GM18508 (cell line): ENCODE results near the gene PFDN1.
"Not testable (repeated sequence)": the region's sequence is repeated elsewhere in the genome, so short reads cannot be mapped to it uniquely, and the experiment has no call there.

Experiments
- ATAC-seq: cut with Tn5 transposase; IDR thresholded peaks from one replicate; pipeline ENCODE4 v1.9.1; 2021; ENCODE audit warnings: moderate number of reproducible peaks; ENCODE audit not compliant: insufficient read depth, unreplicated experiment

The PFDN1 gene

DNA sequence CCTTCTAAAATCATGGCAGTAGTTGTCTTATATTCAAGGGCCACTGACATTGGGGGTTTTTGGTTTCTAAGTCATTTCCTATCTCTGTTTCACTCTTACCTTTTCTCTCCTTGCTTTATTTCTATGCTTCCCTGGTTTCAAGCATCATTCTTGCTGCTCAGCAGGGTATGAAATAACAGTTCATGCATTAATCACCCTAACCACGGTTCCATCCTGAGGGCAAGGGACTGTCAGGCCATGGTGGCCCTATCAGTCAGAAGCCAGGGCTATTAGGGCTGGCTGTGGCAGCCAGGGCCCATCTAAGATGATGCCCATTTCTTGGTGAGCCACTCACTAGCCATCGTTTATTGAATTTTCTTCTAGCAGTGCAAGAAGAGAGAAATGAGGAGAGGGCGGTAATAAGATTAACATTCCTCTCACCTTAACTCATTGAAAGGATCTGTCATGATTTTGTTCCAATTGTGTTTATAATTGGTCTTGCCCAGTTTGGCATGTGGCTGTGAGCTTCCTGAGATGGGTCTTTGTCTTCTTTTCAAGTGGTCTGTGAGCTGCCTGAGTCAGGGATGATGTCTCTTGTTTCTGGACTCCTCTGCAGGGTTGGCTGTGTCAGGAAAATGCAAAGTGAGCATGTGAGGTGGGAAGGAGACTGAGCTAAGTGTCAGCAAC is 82.7 kb downstream of the PFDN1 start:
- ATAC-seq, result peak; percentile 39

DNA sequence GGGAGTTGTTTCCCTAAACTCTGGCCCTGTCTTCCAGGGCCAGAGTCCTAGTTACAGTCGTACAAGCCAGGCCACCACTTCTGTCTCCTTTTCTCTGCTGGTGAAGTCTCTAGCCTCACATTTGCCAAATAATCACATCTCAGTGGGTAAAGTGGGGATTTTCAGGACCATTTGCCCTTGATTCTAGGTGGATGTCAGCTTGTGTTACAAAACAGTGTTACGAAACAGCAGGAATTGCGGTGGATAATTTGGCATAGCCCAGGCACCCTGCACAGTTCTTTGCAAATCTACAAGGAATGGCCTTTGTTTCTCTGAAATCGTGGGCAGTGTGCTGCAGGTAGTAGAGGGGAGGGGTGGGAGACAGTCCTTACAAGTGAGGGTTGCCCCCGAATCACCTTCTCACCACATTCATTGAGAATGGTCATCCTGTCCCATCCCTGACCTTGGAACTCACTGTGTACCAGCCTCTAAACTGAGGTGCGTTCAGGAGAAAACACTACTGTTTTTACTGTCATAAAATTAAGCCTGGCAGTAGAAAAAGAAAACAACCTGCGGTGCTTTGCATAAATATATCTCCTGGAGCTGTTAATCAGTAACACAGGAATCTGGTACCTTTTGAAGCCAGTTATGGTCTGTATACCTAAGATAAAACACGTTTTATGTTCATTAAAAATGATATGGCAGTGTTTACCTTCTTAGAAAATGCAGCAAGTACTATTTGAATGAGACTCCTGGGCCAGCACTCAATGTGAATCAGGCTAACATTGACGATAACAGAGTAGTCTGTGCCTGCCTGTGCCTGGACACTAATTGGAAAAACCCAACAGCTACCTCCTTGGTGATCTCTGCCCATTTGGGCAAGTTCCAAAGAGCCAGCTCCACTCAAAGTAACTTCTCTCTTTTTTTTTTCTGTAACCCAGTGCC is 83.6 kb downstream of the PFDN1 start:
- peak; percentile 16 for ATAC-seq

DNA sequence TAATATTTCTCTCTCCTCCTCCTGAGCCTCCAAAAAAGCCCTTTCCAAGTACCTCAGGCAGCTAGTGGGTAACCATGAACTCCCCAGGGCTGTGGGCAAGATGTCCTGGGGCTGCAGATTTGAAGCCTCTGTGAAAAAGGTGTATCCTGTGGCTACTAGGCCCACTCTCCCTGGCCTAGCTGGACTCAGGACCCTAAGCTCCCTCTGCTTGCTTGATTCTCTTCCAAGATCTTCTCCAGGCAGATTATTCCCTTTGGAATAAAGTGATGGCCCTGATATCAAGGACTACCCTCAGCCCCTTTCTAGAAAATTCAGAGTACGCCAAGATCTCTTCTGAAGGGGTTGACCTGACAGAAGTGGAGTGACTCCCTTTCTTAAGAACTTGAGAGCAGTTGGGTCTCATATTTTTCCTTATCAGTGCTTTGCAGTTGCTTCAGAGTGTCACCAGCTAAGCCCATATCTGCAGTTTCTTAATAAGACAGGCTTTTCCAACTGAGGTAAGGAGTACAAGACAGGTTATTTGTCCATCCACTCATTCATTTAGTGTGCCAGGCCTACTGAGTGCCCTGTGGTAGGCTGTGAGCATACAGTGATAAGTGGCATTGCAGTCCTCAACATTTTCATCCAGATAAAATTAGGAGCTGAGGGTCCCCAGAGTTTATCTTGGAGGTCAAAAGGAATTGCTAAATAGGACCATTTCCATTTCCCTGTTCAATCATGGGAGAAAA is 85.4 kb downstream of the PFDN1 start:
- no peak for ATAC-seq

DNA sequence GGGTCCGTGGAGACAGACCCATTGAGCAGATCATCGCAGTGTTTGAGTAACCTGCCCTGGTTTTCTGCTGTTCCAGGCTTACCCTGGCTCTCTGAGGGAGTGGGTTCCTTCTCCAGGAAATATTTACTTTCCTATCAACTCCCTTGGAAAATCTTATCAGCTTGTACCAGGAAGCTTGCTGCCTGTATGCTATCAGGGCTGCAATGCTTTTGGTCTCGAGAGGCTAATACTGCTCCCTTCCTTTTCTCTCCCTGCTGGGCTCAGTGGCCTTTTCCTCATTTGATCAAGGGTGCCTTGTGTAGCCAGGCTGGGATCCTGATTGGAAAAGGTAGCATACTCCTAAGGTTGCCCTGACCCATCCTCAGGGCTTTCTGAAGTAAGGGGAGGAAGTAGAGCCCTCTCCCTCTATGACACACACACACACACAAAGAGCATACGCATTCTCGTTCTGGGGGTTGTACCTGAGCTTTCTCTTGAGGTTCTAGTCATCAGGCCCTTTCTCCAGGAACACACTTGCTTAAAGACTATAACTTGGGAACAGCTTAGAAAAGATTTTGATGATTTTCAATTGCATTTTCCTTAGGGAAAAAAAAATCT is 86.3 kb downstream of the PFDN1 start:
- no peak for ATAC-seq

DNA sequence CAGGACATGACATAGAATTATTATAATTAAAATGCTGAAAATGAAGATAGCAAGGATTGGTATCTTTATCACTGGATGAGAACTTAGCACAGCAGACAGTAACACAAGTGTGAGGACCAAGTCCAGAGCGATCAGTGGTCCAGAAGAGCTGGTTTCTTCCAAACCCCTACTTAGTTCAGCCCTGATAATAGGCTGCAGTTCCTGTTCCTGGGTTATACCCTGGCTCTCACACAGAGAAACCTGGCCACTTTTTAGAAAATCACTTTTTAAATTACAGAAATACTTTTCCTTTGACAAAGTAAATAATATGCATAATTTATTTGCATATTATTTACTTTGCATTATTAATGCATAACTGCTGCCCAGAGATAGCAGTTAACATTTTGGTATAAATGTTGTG is 87.6 kb downstream of the PFDN1 start:
- no peak for ATAC-seq

DNA sequence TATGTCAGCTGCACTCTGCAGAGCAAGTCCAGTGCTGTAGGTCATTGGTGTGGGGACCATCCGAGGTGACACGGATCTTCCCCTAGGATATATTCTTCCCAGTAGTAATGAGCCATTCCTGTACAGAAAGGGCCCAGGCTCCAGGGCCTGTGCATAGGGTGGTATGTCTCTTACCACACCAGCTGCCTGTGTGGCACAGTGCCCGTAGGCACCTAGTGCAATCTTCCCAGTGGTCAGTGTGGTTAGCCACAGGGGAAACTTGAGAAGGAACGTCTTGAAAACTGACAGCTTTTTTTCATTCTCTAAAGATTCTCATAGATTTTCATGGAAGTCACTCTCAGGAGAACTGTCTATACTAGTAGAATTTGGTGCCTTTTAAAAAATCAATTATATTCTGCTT is 88.1 kb downstream of the PFDN1 start:
- no peak for ATAC-seq

DNA sequence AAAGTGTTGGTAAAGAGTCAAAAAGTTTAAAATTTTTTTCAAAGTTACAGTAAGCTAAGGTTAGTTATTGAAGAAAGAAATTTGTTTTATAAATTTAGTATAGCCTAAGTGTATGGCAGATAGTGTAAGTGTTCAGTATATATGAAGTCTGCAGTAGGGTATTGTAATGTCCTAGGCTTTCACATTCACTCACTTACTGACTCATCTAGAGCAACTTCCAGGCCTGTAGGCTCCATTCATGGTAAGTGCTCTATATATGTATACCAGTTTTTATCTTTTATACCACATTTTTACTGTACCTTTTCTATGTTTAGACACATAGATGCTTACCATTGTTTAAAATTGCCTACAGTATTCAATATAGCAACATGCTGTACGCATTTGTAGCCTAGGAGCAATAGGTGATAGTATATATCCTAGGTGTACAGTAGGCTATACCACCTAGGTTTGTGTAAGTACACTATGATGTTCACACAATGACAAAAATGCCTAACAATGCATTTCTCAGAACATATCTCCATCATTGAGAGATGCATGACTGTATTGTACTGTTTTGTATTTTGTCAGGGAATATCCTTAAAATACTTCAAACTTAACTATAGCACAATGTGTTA is 89.4 kb downstream of the PFDN1 start:
- peak; percentile 90 for ATAC-seq

DNA sequence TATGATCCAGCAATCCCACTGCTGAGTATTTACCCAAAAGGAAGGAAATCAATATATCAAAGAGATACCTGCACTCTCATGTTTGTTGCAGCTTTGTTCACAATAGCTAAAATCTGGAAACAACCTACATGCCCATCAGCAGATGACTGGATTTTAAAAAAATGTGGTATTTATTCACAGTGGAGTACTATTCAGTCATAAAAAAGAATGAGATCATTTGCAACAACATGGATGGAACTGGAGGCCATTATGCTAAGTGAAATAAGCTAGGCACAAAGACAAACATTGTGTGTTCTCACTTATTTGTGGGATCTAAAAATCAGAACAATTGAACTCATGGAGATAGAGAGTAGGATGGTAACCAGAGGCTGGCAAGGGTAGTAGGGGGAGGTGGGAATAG is 94.8 kb downstream of the PFDN1 start:
- ATAC-seq, result no peak

DNA sequence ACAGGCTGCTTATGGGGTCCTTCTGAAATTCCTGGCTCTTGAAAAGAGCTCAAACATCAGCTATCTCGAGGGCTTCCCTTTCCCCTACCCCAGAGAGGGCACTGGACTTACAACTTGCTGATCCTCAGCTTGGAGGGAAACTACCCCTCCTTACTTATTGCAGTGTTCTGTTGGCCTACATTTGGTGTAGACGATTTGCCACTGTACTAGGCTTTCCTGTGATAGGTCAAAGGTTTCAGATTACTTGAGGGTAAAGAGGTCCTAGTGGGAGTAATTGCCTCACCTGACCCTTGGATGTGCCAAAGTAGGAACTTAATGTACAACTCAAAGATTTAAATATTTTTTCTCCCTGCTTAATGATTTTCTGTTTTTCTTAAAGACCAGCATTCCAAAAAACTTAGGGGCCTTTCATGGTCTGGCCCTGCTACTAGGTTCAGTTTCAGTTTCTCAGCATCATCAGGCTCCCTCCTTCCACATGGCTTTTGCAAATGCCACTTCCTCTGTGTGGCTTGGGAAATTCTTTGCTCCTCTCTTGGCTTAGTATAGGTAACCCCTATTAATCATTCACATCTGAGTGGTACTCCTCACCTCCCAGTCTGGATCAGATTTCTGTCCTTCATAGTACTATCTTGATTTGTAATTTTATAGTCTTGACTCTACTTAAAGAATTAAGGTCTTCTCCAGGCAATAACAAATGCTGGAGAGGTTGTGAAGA is 95.5 kb downstream of the PFDN1 start:
- ATAC-seq, result peak; percentile 71

DNA sequence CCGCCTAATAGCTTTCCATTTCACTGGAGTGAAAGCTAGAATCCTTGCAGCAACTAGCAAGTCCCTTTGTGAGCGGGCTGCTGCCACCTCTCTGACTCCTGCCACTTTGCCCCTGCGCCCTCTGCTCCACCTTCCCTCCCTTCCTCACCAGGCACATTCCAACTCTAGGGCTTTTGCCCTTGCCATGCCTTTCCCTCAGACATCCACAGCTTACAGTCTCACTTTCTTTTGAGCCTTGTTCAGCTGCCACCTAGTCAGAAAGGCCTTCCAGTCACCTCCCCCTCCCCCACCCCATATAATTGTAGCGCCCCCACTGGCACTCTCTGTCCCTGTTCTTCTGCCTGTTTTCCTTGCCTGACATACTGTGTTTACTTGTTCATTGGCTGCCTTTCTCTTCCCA is 96.9 kb downstream of the PFDN1 start:
- no peak for ATAC-seq

DNA sequence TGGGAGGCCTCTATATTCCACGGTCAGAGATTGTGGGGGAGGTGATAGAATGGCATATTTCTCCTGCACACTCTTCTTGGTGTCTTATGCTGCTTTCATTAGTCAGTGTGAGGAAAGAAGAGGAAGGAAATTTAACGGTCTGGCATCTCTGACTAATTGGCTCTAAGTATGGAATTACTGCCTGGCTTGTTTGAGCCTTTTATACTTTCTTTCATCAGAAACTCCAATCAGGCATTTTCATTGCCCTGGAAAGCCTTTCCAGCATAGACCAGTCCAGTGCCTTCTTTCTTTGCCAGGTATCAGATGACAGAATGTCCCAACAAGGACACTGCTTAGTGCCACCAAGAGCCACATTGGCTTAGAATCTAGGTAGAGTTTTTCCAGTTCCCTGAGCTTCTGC is 97.7 kb downstream of the PFDN1 start:
- no peak for ATAC-seq

DNA sequence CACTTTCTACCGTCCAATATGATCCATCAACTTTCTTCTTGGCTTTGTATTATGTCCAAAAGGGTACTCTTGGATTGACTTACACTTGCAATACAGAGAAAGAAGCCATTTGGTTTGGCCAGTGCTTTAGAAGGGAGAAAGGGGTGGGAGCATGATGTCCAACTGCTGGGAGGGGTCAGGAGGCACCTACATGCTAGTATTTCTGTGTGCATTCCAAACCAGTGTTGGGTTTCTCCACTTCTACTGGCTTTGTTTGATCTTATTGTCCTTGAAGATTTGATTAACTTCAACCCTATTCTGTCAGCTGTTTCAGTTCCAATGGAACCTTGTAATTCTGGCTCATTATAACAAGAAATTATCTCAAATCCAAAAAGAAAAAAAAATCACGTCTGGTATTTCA is 100.3 kb downstream of the PFDN1 start:
- no peak for ATAC-seq

DNA sequence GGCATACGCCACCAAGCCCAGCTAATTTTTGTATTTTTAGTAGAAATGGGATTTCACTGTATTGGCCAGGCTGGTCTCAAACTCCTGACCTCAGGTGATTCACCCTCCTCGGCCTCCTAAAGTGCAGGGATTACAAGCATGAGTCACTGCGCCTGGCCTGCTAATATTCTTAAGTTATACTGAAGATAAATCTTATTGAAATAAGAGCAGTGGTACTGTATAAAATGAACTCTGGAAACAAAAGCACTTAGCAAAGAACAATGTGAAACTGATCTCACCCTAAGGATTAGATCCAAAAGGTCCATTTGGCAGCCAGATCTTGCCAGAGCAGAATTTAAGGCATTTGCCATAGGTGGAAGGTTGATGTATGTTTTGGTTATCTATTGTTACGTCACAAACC is 100.8 kb downstream of the PFDN1 start:
- no peak for ATAC-seq

DNA sequence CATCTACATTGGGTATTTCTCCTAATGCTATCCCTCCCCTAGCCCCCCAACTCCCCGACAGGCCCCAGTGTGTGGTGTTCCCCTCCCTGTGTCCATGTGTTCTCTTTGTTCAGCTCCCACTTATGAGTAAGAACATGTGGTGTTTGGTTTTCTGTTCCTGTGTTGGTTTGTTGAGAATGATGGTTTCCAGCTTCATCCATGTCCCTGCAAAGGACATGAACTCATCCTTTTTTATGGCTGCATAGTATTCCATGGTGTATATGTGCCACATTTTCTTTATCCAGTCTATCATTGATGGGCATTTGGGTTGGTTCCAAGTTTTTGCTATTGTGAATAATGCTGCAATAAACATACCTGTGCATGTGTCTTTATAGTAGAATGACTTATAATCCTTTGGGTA is 104.0 kb downstream of the PFDN1 start:
- ATAC-seq, result not testable (repeated sequence)

DNA sequence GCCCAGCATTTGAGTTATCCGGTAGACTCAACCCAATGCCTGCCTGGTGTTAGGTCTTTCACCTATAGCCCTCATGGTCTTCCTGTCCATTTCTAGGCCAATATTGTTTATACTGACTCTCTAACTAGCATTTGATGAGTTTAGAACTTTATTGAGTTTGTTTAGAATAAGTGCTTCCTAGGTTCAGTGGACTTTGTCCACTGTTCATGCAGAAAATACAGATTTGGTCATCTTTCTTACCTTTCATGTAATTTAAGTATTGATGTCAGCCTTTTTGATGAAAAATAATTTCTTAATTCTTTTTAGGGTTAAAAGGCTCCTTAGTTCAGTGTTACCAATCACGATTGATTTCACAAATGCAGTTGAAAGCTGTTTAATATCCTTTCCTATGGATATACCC is 105.9 kb downstream of the PFDN1 start:
- ATAC-seq, result no peak

DNA sequence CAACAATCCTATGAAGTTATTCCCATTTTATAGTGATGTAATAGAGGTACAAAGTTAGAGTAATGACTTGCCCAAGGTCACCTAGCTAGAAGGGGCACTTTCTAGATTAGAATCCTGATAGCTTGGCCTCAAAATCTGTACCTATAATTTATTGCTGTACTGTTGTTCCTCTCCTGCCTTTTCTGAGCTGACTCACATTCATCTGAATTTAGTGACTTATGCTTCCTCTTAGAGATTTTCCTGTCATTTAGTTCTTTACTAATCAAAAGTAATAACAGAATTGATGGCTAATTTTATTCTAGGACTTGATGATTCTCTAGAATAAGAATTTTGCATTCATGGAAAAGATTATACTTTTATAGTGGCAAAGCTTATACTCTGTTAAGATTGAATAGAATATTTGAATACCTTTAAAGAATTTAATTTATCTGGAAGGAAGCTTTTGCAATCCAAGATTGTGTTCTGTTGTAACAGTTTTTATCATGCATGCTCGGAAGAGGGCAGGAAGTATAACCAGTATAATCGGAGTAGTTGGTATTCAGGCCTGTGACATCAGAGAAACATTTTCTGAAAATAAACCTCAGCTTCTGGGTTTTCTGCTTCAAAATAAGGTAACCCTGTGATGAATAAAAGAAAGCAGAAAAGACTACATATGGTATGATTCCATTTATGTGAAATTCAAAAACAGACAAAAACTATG is 106.6 kb downstream of the PFDN1 start:
- no peak for ATAC-seq
